ENCODE data around the gene MUC4.

MUC4 gene

GRCh38 chr3:195811756-195812155 is at the start of gene MUC4:
Gene MUC4 (minus strand): TSS chr3:195811929. CDS start chr3:195811817, 112 bp downstream.
- no peak for DNase-seq

GRCh38 chr3:195860456-195860855 is 48.7 kb upstream of the MUC4 start:
- DNase-seq, result no peak

GRCh38 chr3:195859846-195860411 is 48.2 kb upstream of the MUC4 start:
- DNase-seq, result no peak

GRCh38 chr3:195859061-195859845 is 47.5 kb upstream of the MUC4 start:
- DNase-seq, result peak; percentile 31

- DNase-seq, result no peak
These were observed 44.8 kb upstream of the MUC4 start for GRCh38 chr3:195856410-195857084.

GRCh38 chr3:195855471-195856409 is 44.0 kb upstream of the MUC4 start:
- no peak for DNase-seq

GRCh38 chr3:195854628-195855294 is 43.0 kb upstream of the MUC4 start:
- no peak for DNase-seq

GRCh38 chr3:195853996-195854395 is 42.3 kb upstream of the MUC4 start:
- DNase-seq, result no peak

- DNase-seq, result no peak
These were observed 41.3 kb upstream of the MUC4 start for GRCh38 chr3:195853036-195853435.

GRCh38 chr3:195850857-195851543 is 39.3 kb upstream of the MUC4 start:
- peak; percentile 71 for DNase-seq

GRCh38 chr3:195849322-195850074 is 37.8 kb upstream of the MUC4 start:
- no peak for DNase-seq

GRCh38 chr3:195847055-195847950 is 35.6 kb upstream of the MUC4 start:
- DNase-seq, result peak; percentile 92

- DNase-seq, result no peak
These were observed 33.8 kb upstream of the MUC4 start for GRCh38 chr3:195845483-195845882.

- DNase-seq, result no peak
These were observed 33.0 kb upstream of the MUC4 start for GRCh38 chr3:195844671-195845218.

GRCh38 chr3:195839260-195840010 is 27.7 kb upstream of the MUC4 start:
- no peak for DNase-seq

GRCh38 chr3:195838714-195839113 is 27.0 kb upstream of the MUC4 start:
- no peak for DNase-seq

GRCh38 chr3:195836476-195837135 is 24.9 kb upstream of the MUC4 start:
- no peak for DNase-seq

- DNase-seq, result no peak
These were observed 24.1 kb upstream of the MUC4 start for GRCh38 chr3:195835791-195836190.
